HG02759 (cell line): ENCODE data around the gene KLC1.

Experiments
- ATAC-seq: cut with Tn5 transposase; IDR thresholded peaks from one replicate; pipeline ENCODE4 v1.9.1; 2021; ENCODE audit warnings: mild to moderate bottlenecking, moderate library complexity; ENCODE audit not compliant: unreplicated experiment

The KLC1 gene

GRCh38 chr14:103744621-103745395 lies 115.8 kb downstream of the KLC1 start:
- ATAC-seq = no peak

- no peak for ATAC-seq
Observed at GRCh38 chr14:103745424-103745823, 116.4 kb downstream of the KLC1 start.

- no peak for ATAC-seq
Observed at GRCh38 chr14:103746701-103747100, 117.7 kb downstream of the KLC1 start.

DNA sequence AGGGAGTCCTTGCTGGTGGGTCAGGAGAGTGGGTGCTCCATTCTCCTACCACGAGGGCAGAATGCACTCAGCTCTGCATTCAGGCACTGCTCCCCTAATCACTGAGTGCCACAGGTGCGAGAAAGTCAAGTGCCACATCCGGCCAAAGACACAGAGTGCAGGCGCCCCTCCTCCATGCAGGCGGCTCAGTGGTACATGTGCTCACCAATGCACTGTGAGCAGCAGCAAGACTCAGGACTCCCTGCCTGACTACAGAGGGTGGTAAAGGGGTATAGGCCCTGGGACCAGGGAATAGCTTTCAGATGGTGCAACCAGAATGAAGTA lies 119.5 kb downstream of the KLC1 start:
- no peak for ATAC-seq

GRCh38 chr14:103749452-103749851 lies 120.4 kb downstream of the KLC1 start:
- ATAC-seq = no peak

DNA sequence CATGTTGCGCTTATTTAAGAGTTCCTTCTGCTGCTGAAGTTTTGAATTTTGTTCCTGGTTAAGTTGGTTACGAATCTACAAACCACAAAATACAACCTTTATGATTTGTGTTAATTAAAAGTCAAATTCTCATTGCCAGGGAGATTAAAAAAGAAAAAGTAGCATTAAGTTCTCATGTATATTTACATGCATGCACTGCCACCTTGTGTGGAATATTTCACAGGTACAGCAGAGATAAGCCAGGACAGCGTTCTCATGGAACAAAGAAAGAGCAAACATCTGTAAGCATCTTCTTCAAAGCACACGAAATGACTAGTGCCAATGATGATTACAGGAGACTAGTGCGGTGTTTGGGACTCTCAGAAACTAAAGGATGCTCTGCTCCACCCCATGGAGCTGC lies 120.8 kb downstream of the KLC1 start:
- no peak for ATAC-seq
